ENCODE results near the gene SIRT2. TPM values are rescaled to one million over a fixed set of nuclear protein-coding genes. Genes with fewer than 3 reads are reported as not detected.

Gene SIRT2
- total RNA-seq, 1 donor from 2014 or later = 40.3 TPM

Other genes starting within 250 kb of the SIRT2 start
- 2.2 TPM for gene CAPN12, start 155.1 kb downstream of the SIRT2 start, total RNA-seq
- 684 TPM for gene LGALS7, start 126.1 kb downstream of the SIRT2 start, total RNA-seq
- gene LGALS7B, start 110.4 kb downstream of the SIRT2 start, total RNA-seq = 886 TPM
- 0.40 TPM for gene LGALS4, start 86.7 kb downstream of the SIRT2 start, total RNA-seq
- 182 TPM for gene ECH1, start 67.8 kb downstream of the SIRT2 start, total RNA-seq
- 236 TPM for gene HNRNPL, start 49.6 kb downstream of the SIRT2 start, total RNA-seq
- 7.6 TPM for gene RINL, start 21.3 kb downstream of the SIRT2 start, total RNA-seq
- gene NFKBIB, start 351 bp upstream of the SIRT2 start, total RNA-seq = 21.4 TPM
- 1.4 TPM for gene CCER2, start 12.6 kb upstream of the SIRT2 start, total RNA-seq
- gene SARS2, start 31.1 kb upstream of the SIRT2 start, total RNA-seq = 24.1 TPM
- 60.4 TPM for gene MRPS12, start 31.3 kb upstream of the SIRT2 start, total RNA-seq
- 4.7 TPM for gene FBXO17, start 76.1 kb upstream of the SIRT2 start, total RNA-seq
- gene FBXO27, start 132.9 kb upstream of the SIRT2 start, total RNA-seq = 41.9 TPM
- 0.32 TPM for gene ACP7, start 184.8 kb upstream of the SIRT2 start, total RNA-seq
- 40.8 TPM for gene PAK4, start 226.2 kb upstream of the SIRT2 start, total RNA-seq